Measurements from ENCODE around the gene MRO.
A peak's percentile ranks its signal among the peaks of the same experiment; 100 is the strongest.

Gene MRO

DNA sequence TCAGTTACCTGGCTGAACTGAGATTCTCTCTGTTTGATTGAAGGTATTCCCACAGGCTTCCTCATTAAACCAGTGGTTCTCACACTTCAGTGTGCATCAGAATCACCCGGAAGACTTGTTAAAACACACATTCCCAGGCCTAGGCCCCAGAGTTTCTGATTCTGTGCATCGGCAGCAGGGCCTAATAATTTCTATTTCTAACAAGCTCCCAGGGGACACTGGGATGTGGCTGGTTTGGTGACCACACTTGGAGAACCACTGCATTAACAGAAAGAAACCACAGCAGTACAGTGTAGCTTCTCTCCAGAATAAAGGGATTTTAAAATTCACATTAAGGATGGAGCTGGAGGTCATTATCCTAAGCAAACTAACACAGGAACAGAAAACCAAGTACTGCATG, 6.5 kb downstream of the MRO start:
- Histone ChIP-seq H3K36me3 (replicated peaks; ENCODE audit: low read depth, low read length) (no peaks in the 10 kb centered on the region), H3K79me2 (ENCODE audit: low read length) (no peaks in the 10 kb centered on the region), H2AFZ (ENCODE audit: low read depth, low read length) (no peak overlapping the region), H4K20me1 (ENCODE audit: insufficient read depth, low read length) (no peaks in the 10 kb centered on the region), H3K9ac (ENCODE audit: low read length) (no peak overlapping the region), H3K27me3 (ENCODE audit: low read depth, low read length) (peaks cover 10% of the 10 kb centered on the region), H3K27ac (ENCODE audit: low read length) (no peak overlapping the region), H3K4me2 (ENCODE audit: low read length) (no peak overlapping the region), H3K4me3 (ENCODE audit: low read length) (no peak overlapping the region), H3K9me3 (ENCODE audit: insufficient read depth, low read length) (no peaks in the 10 kb centered on the region), H3K4me1 (ENCODE audit: low read length) (peaks cover 7% of the 10 kb centered on the region)
- TF ChIP-seq EZH2phosphoT487 (IDR thresholded peaks at IDR 0.05; ENCODE audit: low read depth) (no peak), CTCF (IDR thresholded peaks at IDR 0.05; ENCODE audit: low read depth, low read length) (no peak)

DNA sequence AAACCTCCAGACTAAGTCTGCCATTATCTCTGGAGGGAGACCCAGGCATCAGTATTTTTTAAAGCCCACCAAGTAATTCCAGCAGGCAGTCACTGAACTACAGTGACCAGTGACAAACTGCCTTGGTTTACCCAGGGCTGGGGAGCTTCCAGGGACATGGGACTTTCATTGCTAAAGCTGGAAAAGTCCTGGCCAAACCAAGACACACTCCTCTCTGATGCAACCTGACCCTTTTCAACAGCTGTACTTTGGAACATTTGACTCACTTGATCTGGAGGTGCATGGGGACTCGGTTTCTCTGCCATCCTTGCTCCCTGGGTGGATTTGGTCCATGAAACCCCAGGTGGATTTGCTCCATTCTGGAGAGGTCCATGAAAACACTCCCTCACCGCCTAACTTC, 7.0 kb downstream of the MRO start:
- TF ChIP-seq EZH2phosphoT487 (IDR thresholded peaks at IDR 0.05; ENCODE audit: low read depth) (no peak), CTCF (IDR thresholded peaks at IDR 0.05; ENCODE audit: low read depth, low read length) (no peak)
- H3K36me3 ChIP-seq (replicated peaks; ENCODE audit: low read depth, low read length) = no peaks in the 10 kb centered on the region

DNA sequence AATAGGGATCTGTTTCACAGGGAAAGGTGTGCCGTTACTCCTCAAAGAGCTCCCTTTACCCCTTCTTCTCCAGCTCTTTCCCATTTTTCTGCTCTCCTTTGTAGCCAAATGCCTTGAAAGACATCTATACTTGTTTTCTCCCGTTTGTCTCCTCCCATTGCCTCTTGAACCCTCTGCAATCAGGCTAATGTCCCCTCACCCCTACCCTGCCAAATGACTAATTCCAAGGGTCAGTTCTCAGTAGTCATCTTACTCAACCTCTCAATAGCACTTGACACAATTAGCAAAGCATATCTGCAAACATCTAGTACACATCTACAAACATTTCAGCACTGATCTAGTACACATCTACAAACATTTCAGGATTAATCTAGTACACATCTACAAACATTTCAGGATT, 12.6 kb downstream of the MRO start:
- TF ChIP-seq EZH2phosphoT487 (IDR thresholded peaks at IDR 0.05; ENCODE audit: low read depth) (no peak), CTCF (IDR thresholded peaks at IDR 0.05; ENCODE audit: low read depth, low read length) (no peak)

More for the DNA sequence above, 7.0 kb downstream of the MRO start:
- Histone ChIP-seq H3K27ac (ENCODE audit: low read length) (no peak overlapping the region), H3K4me1 (ENCODE audit: low read length) (peaks cover 11% of the 10 kb centered on the region), H3K9ac (ENCODE audit: low read length) (no peak overlapping the region), H3K79me2 (ENCODE audit: low read length) (no peaks in the 10 kb centered on the region), H3K27me3 (ENCODE audit: low read depth, low read length) (peaks cover 10% of the 10 kb centered on the region; the same call in 1 of the 2 replicates), H3K9me3 (ENCODE audit: insufficient read depth, low read length) (no peaks in the 10 kb centered on the region), H3K4me2 (ENCODE audit: low read length) (no peak overlapping the region), H3K4me3 (ENCODE audit: low read length) (no peak overlapping the region), H4K20me1 (ENCODE audit: insufficient read depth, low read length) (no peaks in the 10 kb centered on the region), H2AFZ (ENCODE audit: low read depth, low read length) (no peak overlapping the region)

GRCh38 chr18:50806208-50806616, 13.6 kb downstream of the MRO start:
- no peak for TF ChIP-seq EZH2phosphoT487 (IDR thresholded peaks at IDR 0.05; ENCODE audit: low read depth)
- TF ChIP-seq CTCF (IDR thresholded peaks at IDR 0.05; ENCODE audit: low read depth, low read length) = peak; percentile 11; the same call in 1 of the 2 replicates
- Histone ChIP-seq H3K36me3 (replicated peaks; ENCODE audit: low read depth, low read length) (no peaks in the 10 kb centered on the region), H3K4me1 (ENCODE audit: low read length) (peaks cover 11% of the 10 kb centered on the region), H3K79me2 (ENCODE audit: low read length) (no peaks in the 10 kb centered on the region), H2AFZ (ENCODE audit: low read depth, low read length) (no peak overlapping the region), H3K4me3 (ENCODE audit: low read length) (no peak overlapping the region), H3K27me3 (ENCODE audit: low read depth, low read length) (peaks cover 17% of the 10 kb centered on the region), H3K27ac (ENCODE audit: low read length) (no peak overlapping the region), H3K9ac (ENCODE audit: low read length) (no peak overlapping the region), H3K9me3 (ENCODE audit: insufficient read depth, low read length) (no peaks in the 10 kb centered on the region), H4K20me1 (ENCODE audit: insufficient read depth, low read length) (no peaks in the 10 kb centered on the region), H3K4me2 (ENCODE audit: low read length) (no peak overlapping the region)

More for the DNA sequence above, 12.6 kb downstream of the MRO start:
- Histone ChIP-seq H3K9ac (ENCODE audit: low read length) (no peak overlapping the region), H3K27ac (ENCODE audit: low read length) (no peak overlapping the region), H3K9me3 (ENCODE audit: insufficient read depth, low read length) (no peaks in the 10 kb centered on the region), H3K4me1 (ENCODE audit: low read length) (peaks cover 11% of the 10 kb centered on the region), H3K4me2 (ENCODE audit: low read length) (no peak overlapping the region), H3K4me3 (ENCODE audit: low read length) (no peak overlapping the region), H4K20me1 (ENCODE audit: insufficient read depth, low read length) (no peaks in the 10 kb centered on the region), H2AFZ (ENCODE audit: low read depth, low read length) (no peak overlapping the region), H3K27me3 (ENCODE audit: low read depth, low read length) (peaks cover 19% of the 10 kb centered on the region), H3K79me2 (ENCODE audit: low read length) (no peaks in the 10 kb centered on the region), H3K36me3 (replicated peaks; ENCODE audit: low read depth, low read length) (no peaks in the 10 kb centered on the region)
